SKM-1 (cell line): ENCODE results near the gene ZNF100.
"Not testable (repeated sequence)": the region's sequence is repeated elsewhere in the genome, so short reads cannot be mapped to it uniquely, and the experiment has no call there.

ENCODE experiments used
- DNase-seq: peaks from one replicate; lab custom pipeline; 2025; ENCODE audit not compliant: unreplicated experiment; lab: John Stamatoyannopoulos, UW

The ZNF100 gene

GRCh38 chr19:21705393-21705792, 62.0 kb downstream of the ZNF100 start:
- DNase-seq, result no peak

GRCh38 chr19:21704320-21704719, 63.1 kb downstream of the ZNF100 start:
- DNase-seq, result no peak

- DNase-seq, result no peak
Observed at GRCh38 chr19:21699197-21699596, 68.2 kb downstream of the ZNF100 start.

GRCh38 chr19:21698215-21698614, 69.2 kb downstream of the ZNF100 start:
- no peak for DNase-seq

- no peak for DNase-seq
Observed at GRCh38 chr19:21697698-21698097, 69.7 kb downstream of the ZNF100 start.

- DNase-seq, result no peak
Observed at GRCh38 chr19:21694171-21694906, 73.0 kb downstream of the ZNF100 start.

GRCh38 chr19:21693399-21693798, 74.0 kb downstream of the ZNF100 start:
- DNase-seq, result no peak

- no peak for DNase-seq
Observed at GRCh38 chr19:21691661-21692060, 75.7 kb downstream of the ZNF100 start.

- no peak for DNase-seq
Observed at GRCh38 chr19:21688464-21688863, 78.9 kb downstream of the ZNF100 start.

- no peak for DNase-seq
Observed at GRCh38 chr19:21680671-21681070, 86.7 kb downstream of the ZNF100 start.

GRCh38 chr19:21680026-21680425, 87.4 kb downstream of the ZNF100 start:
- no peak for DNase-seq

GRCh38 chr19:21677696-21678418, 89.5 kb downstream of the ZNF100 start:
- DNase-seq, result no peak

GRCh38 chr19:21674454-21674853, 92.9 kb downstream of the ZNF100 start:
- DNase-seq, result no peak

GRCh38 chr19:21673479-21673878, 93.9 kb downstream of the ZNF100 start:
- DNase-seq, result not testable (repeated sequence)
